ENCODE data around the gene CHST13.

The CHST13 gene

GRCh38 chr3:126540951-126541627 is 17.1 kb downstream of the CHST13 start:
- DNase-seq (ENCODE audit: low read depth in 2 of 2), result no peak

GRCh38 chr3:126541628-126542339 is 17.8 kb downstream of the CHST13 start:
- no peak for DNase-seq (ENCODE audit: low read depth in 2 of 2)

- DNase-seq (ENCODE audit: low read depth in 2 of 2), result no peak
Observed at GRCh38 chr3:126542340-126543241, 18.6 kb downstream of the CHST13 start.

GRCh38 chr3:126543457-126544061 is 19.6 kb downstream of the CHST13 start:
- no peak for DNase-seq (ENCODE audit: low read depth in 2 of 2)

- DNase-seq (ENCODE audit: low read depth in 2 of 2), result no peak
Observed at GRCh38 chr3:126544596-126545281, 20.8 kb downstream of the CHST13 start.

- no peak for DNase-seq (ENCODE audit: low read depth in 2 of 2)
Observed at GRCh38 chr3:126545544-126545943, 21.6 kb downstream of the CHST13 start.

- DNase-seq (ENCODE audit: low read depth in 2 of 2), result no peak
Observed at GRCh38 chr3:126546013-126546412, 22.1 kb downstream of the CHST13 start.

- no peak for DNase-seq (ENCODE audit: low read depth in 2 of 2)
Observed at GRCh38 chr3:126546549-126547239, 22.7 kb downstream of the CHST13 start.

- no peak for DNase-seq (ENCODE audit: low read depth in 2 of 2)
Observed at GRCh38 chr3:126547721-126548120, 23.8 kb downstream of the CHST13 start.

GRCh38 chr3:126548556-126549466 is 24.9 kb downstream of the CHST13 start:
- DNase-seq (ENCODE audit: low read depth in 2 of 2), result no peak

- DNase-seq (ENCODE audit: low read depth in 2 of 2), result no peak
Observed at GRCh38 chr3:126549861-126550487, 26.0 kb downstream of the CHST13 start.

GRCh38 chr3:126550488-126551051 is 26.6 kb downstream of the CHST13 start:
- no peak for DNase-seq (ENCODE audit: low read depth in 2 of 2)

- no peak for DNase-seq (ENCODE audit: low read depth in 2 of 2)
Observed at GRCh38 chr3:126551121-126551838, 27.3 kb downstream of the CHST13 start.

GRCh38 chr3:126551839-126552687 is 28.1 kb downstream of the CHST13 start:
- DNase-seq (ENCODE audit: low read depth in 2 of 2), result no peak

- DNase-seq (ENCODE audit: low read depth in 2 of 2), result no peak
Observed at GRCh38 chr3:126552688-126553283, 28.8 kb downstream of the CHST13 start.

- no peak for DNase-seq (ENCODE audit: low read depth in 2 of 2)
Observed at GRCh38 chr3:126553284-126554084, 29.5 kb downstream of the CHST13 start.

Measured in activated CD4-positive, alpha-beta T cell treated with anti-CD3 and anti-CD28 coated beads for 24 hours (primary cell).